Skeletal muscle tissue (tissue), 4 donors: ENCODE results near the gene VPS41. TPM values are rescaled to one million over a fixed set of nuclear protein-coding genes. Genes with fewer than 3 reads are reported as not detected.

Source experiments
- H3K27ac ChIP-seq: one replicate; pipeline ENCODE4 v1.7.0; 2013; ENCODE audit warnings: mild to moderate bottlenecking, low read depth, low read length, inconsistent platforms
- H3K27me3 ChIP-seq, 3 donors: one replicate each; pipeline ENCODE4 v1.7.0; 2013; ENCODE audit warnings: low read length in 3 of 3; ENCODE audit not compliant: control insufficient read depth in 3 of 3, insufficient read depth in 3 of 3
- H3K36me3 ChIP-seq, 3 donors: one replicate each; pipeline ENCODE4 v1.7.0; 2013; ENCODE audit warnings: low read length in 3 of 3; ENCODE audit not compliant: control insufficient read depth in 3 of 3, insufficient read depth in 3 of 3
- H3K4me1 ChIP-seq, 3 donors: one replicate each; pipeline ENCODE4 v1.7.0; 2013; ENCODE audit warnings: low read length in 3 of 3, mild to moderate bottlenecking in 3 of 3; ENCODE audit not compliant: control insufficient read depth in 3 of 3, insufficient read depth in 3 of 3
- H3K4me3 ChIP-seq, 3 donors: one replicate each; pipeline ENCODE4 v1.7.0; 2013; ENCODE audit warnings: low read length in 3 of 3
- H3K9ac ChIP-seq, 3 donors: one replicate each; pipeline ENCODE4 v1.7.0; 2013; ENCODE audit warnings: low read length in 3 of 3, mild to moderate bottlenecking in 3 of 3, moderate library complexity in 2 of 3, low read depth in 1 of 3
- H3K9me3 ChIP-seq, 3 donors: one replicate each; pipeline ENCODE4 v1.7.0; 2013; ENCODE audit warnings: low read length in 3 of 3; ENCODE audit not compliant: control insufficient read depth in 3 of 3
- total RNA-seq: library from RNA; depleted of rRNA; stranded (reverse); fragments of >200 nt; gene quantifications from one replicate; pipeline ENCODE4 v1.2.3, GENCODE V29; 2014
- donor health status: Osteomylitis.

The VPS41 gene
- total RNA-seq, 1 donor from 2014 or later: 35.5 TPM

DNA sequence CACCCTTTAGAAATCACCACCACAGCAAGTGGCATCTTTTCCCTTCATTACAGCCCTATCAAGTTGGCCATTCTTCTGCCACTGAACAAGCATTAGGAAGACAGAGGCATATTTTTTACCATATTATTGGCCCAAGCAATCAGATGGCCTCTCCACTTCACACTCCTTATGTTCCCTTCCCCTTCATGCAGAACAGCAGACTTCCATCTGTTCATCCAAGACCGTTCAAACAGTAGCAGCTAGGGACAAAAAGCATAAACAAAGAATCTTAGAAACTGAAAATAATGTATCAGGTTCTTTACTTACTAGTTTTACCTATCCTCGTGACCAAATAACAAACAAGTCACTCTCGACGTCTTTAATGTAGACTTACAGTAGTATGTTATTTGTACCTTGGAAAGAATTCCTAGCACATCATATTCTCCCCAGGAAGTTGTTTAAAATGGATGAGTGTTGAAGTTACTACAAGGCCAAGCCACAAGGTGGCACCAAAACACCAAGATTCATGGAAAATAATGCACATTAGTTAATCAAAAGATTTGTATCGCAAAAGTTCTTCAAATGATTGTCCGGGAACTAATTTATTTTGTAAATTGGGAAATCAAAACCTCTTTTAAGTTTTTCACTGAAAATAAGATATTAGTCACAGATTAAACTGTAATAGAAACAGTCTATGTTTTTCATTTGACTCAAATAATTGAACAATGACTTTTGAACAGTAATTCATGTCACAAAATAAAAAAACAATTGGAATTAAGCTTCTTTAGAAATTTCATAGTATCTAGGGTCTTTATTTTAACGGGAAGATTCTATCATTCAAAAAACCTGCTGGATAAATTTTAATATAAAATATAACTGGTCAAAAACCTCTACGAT lies 112.1 kb downstream of the VPS41 start:
- Histone ChIP-seq H3K36me3 (peaks cover 0 to 6% (median 4%) of the 10 kb centered on the region in 3 donors), H3K27me3 (no peaks in the 10 kb centered on the region), H3K9ac (no peak overlapping the region), H3K9me3 (no peaks in the 10 kb centered on the region), H3K4me1 (no peaks in the 10 kb centered on the region), H3K27ac (no peak overlapping the region), H3K4me3 (no peak overlapping the region)

DNA sequence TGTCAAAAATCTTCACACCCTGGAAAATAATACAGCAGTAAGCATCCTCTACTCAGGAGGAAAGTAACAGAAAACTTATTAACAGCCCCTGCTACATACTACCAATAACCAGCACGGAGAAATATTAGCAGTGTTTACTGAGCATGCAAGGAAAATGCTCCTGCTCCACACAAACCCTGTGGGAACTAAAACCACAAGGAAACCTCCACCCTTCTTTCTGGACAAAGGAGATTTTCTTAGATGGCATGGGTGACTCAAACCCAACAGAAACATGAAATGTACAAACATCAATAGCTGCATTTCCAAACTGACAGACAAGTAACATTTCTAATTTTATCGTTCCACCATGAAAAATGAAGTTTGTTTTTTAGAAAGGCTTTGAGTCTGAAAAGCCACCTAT lies 113.4 kb downstream of the VPS41 start:
- Histone ChIP-seq H3K36me3 (peaks cover 0 to 6% (median 4%) of the 10 kb centered on the region in 3 donors), H3K27ac (no peak overlapping the region)

DNA sequence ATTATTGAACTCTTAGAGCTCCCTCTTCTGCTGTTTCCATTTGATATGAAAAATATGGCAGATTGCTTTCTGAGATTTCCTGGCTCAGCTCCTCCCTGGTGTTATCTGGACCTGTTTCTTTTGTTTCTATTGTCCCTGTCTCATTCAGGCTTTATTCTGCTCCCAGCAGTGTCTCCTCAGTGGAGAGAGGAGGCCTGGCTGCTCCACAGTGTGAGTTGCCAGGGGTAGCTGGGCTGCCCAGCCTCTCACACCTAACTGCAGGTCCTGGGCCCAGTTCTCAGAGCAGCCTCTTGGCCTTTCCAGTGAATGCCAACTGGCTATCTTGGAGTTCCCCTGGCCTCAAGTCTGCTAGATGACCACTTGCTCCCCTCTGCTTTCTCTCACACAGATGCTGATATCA lies 127.0 kb downstream of the VPS41 start:
- Histone ChIP-seq H3K27me3 (no peaks in the 10 kb centered on the region), H3K4me1 (no peaks in the 10 kb centered on the region), H3K36me3 (peaks cover 0 to 4% (median 3%) of the 10 kb centered on the region in 3 donors), H3K9me3 (no peaks in the 10 kb centered on the region), H3K9ac (no peak overlapping the region), H3K4me3 (no peak overlapping the region), H3K27ac (no peak overlapping the region)

More for the DNA sequence above, 113.4 kb downstream of the VPS41 start:
- H3K4me3 ChIP-seq: no peak overlapping the region
- no peak overlapping the region for H3K9ac ChIP-seq
- no peaks in the 10 kb centered on the region for H3K4me1 ChIP-seq
- H3K27me3 ChIP-seq: no peaks in the 10 kb centered on the region
- no peaks in the 10 kb centered on the region for H3K9me3 ChIP-seq

DNA sequence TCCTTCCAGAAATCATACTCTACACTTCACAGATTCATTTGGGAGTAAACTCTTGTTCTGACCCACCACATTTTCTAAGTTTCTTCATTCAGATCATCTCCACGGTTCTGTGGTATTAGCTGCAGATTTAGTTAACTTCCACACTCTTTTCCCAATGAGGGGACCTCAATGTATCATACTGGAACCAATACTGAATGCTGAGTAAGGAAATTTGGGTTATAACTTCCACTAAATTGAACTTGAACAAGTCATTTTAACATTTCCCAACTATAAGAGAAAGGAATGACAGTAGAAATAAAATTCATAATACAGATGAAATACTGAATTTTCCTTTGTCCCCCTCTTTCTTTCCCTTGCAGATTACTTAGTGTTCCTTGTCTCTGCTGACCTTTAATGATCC lies 131.4 kb downstream of the VPS41 start:
- Histone ChIP-seq H3K9me3 (no peaks in the 10 kb centered on the region), H3K4me1 (no peaks in the 10 kb centered on the region), H3K27ac (no peak overlapping the region), H3K27me3 (no peaks in the 10 kb centered on the region), H3K9ac (no peak overlapping the region), H3K36me3 (peaks cover 5 to 14% (median 11%) of the 10 kb centered on the region in 3 donors), H3K4me3 (no peak overlapping the region)

DNA sequence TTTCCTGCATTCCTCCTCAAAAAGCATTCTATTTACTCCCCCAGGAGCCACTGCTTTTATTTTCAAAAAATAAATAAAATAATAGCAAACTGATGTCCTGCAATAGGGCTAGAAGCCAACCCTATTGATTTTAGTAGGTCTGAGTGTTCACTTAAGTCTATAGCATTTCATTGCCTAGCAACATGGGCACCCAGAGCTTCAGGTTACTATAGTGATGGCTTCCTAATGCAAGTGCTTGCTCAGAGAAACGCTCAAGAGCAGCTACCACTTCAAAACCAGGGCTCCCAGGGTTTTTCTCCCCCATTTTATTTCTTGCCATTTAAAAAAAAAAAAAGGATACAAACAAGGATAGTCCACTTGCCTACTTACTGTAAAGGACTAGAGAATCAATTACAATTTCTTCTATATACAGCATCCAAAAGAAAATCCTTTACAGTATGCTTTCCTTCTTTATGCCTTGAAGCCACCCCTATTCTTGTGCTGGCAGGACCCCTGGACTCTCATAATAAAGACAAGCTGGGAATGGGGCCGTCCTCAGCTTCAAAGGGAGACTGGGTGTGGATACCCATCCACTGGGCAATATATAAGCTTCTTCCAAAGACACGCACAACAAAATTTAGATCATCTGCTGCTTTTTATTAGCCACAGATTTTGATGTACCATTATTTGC lies 133.3 kb downstream of the VPS41 start:
- H3K9ac ChIP-seq: no peak overlapping the region
- no peak overlapping the region for H3K4me3 ChIP-seq
- no peaks in the 10 kb centered on the region for H3K4me1 ChIP-seq
- peaks cover 6 to 18% (median 15%) of the 10 kb centered on the region in 3 donors for H3K36me3 ChIP-seq
- H3K9me3 ChIP-seq: no peaks in the 10 kb centered on the region
- no peaks in the 10 kb centered on the region for H3K27me3 ChIP-seq
- H3K27ac ChIP-seq: no peak overlapping the region

DNA sequence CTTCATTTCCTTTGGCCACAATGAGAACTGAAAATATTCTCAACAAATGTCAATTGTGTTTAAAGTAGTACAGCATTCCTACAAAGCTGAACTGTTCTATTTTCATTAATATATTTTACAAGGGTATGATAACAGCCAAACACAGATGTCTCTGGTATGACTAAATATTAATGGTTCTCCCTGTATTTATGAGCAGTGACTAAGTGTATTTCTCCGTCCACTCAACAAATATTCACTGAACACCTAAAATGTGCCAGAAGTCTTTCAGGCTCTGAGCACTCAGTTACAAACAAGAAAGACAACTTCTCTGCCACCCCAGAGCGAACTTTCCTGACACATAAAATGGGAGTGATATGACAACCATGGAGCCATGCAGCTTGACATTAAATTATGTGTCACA lies 135.6 kb downstream of the VPS41 start:
- H3K36me3 ChIP-seq: peaks cover 6 to 18% (median 18%) of the 10 kb centered on the region in 3 donors

DNA sequence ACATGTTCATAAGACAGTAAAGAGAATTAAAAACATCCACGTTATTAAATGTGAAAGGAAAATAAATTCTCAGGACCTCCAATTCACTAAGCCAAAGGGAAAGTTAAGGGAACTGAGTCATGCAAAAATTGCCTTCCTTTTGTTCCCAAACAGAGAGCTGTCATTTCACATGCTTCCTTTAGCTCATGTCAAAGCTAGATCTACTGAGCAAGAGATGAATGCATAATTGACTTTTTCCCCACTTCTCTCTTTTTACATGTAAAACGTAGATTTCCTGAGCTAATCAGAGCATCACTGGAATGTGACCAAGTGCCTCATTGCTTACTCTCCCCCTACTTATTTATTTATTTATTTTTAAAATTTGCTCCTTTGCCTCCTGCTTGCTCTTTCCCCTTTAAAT lies 148.8 kb downstream of the VPS41 start:
- Histone ChIP-seq H3K4me3 (no peak overlapping the region), H3K9ac (no peak overlapping the region), H3K27me3 (no peaks in the 10 kb centered on the region), H3K36me3 (peaks cover 6 to 14% (median 6%) of the 10 kb centered on the region in 3 donors), H3K27ac (no peak overlapping the region), H3K4me1 (no peaks in the 10 kb centered on the region), H3K9me3 (no peaks in the 10 kb centered on the region)

More for the DNA sequence above, 135.6 kb downstream of the VPS41 start:
- H3K9ac ChIP-seq: no peak overlapping the region
- no peaks in the 10 kb centered on the region for H3K4me1 ChIP-seq
- H3K9me3 ChIP-seq: no peaks in the 10 kb centered on the region
- no peaks in the 10 kb centered on the region for H3K27me3 ChIP-seq
- no peak overlapping the region for H3K4me3 ChIP-seq
- H3K27ac ChIP-seq: no peak overlapping the region

DNA sequence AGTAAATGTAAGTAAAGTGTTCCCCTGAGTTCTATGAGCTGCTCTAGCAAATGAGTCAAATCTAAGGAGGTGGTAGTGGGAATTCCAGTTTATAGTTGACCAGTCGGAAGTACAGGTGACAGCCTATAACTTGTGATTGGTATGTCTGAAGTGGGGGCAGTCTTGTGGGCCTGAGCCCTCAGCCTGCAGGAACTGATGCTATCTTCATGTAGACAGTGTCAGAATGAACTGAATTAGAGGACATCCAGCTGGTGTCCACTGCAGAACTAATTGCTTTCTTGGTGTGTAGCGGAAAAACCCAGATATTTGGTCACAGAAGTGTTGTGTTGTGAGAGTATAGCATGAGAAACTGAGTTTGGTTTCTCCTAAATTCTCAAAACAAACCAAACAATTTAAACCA lies 150.0 kb downstream of the VPS41 start:
- H3K4me1 ChIP-seq: no peaks in the 10 kb centered on the region
- H3K36me3 ChIP-seq: peaks cover 6 to 14% (median 6%) of the 10 kb centered on the region in 3 donors
- H3K4me3 ChIP-seq: no peak overlapping the region
- no peak overlapping the region for H3K9ac ChIP-seq
- H3K27ac ChIP-seq: no peak overlapping the region
- no peaks in the 10 kb centered on the region for H3K9me3 ChIP-seq
- H3K27me3 ChIP-seq: no peaks in the 10 kb centered on the region

DNA sequence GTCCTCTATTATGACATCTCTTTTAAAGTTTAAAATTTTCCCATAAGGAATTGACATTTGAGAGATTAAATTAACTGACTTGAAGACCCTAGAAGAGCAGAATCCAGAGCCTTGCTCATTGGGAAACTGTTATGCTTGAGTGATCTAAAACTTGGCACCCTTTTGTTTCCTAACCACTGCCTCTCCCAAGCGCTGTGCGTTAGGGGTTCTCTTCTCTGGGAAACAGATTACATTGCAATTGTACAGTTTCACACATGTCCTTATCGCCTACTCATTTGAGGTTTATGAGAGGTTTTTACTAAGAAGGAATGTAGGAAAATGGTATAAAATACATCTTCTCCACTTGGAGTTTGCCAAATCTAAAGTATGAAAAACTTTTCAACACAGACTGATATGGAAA lies 151.1 kb downstream of the VPS41 start:
- Histone ChIP-seq H3K27me3 (no peaks in the 10 kb centered on the region), H3K4me1 (no peaks in the 10 kb centered on the region), H3K27ac (no peak overlapping the region), H3K36me3 (peaks cover 2 to 14% (median 8%) of the 10 kb centered on the region in 3 donors), H3K4me3 (no peak overlapping the region), H3K9ac (no peak overlapping the region), H3K9me3 (no peaks in the 10 kb centered on the region)

DNA sequence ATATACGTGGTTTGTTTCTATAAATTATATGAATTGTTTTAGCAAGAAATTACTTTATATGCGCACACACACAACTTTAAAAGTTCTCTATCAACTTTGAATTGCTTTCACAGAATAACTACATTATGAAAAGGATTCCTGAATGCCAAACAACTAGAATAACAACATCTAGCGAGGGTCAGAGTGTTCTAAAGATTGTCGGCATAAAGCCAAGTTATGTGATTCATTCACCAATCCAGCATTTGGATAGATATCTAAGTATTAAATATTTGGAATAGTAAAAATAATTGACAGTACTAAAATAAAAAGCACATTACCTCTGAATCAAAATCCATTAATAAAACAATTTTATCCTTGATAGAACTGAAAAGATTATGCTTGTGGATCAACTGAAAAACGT lies 152.5 kb downstream of the VPS41 start:
- H3K36me3 ChIP-seq: peaks cover 3 to 25% (median 3%) of the 10 kb centered on the region in 3 donors

More for the DNA sequence above, 152.5 kb downstream of the VPS41 start:
- no peaks in the 10 kb centered on the region for H3K4me1 ChIP-seq
- no peak overlapping the region for H3K9ac ChIP-seq
- no peak overlapping the region for H3K27ac ChIP-seq
- no peak overlapping the region for H3K4me3 ChIP-seq
- no peaks in the 10 kb centered on the region for H3K27me3 ChIP-seq
- no peaks in the 10 kb centered on the region for H3K9me3 ChIP-seq
